ENCODE measurements around the gene DCAF11. TPM values are rescaled to one million over a fixed set of nuclear protein-coding genes. Genes with fewer than 3 reads are reported as not detected.

Gene DCAF11
- total and polyA plus RNA-seq, 2 of the 8 experiments (the other 6 are each of a cell fraction or from before 2014, with no cell fraction given): 60.4 to 63.6 TPM

DNA sequence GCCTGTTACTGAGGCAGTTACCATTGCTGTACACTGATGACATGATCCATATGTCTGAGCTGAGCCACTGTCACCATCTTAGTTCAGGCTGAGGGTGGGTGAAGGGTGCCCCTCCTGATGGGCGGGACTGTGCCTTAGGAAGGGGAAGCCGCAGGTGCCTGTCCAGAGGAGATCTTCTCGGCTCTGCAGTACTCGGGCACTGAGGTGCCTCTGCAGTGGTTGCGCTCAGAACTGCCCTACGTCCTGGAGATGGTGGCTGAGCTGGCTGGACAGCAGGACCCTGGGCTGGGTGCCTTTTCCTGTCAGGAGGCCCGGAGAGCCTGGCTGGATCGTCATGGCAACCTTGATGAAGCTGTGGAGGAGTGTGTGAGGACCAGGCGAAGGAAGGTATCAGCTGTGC, 36.4 kb downstream of the DCAF11 start:
- Histone ChIP-seq H3K27ac (ENCODE audit: low read depth, low read length) (no peak overlapping the region), H3K4ac (replicated peaks; ENCODE audit: insufficient read length, low read depth, low read length) (no peak overlapping the region), H3K79me1 (ENCODE audit: low read depth, low read length) (peaks cover 9% of the 10 kb centered on the region; the same call in 1 of the 2 replicates), H3K56ac (replicated peaks; ENCODE audit: insufficient read length, low read depth, low read length) (no peak overlapping the region), H4K5ac (ENCODE audit: insufficient read length, low read depth, low read length) (no peak overlapping the region), H3K4me3 (ENCODE audit: extremely low read depth in 1 of 4, insufficient read depth in 2 of 4, low read depth in 3 of 4, low read length in 4 of 4) (no peak overlapping the region), H2BK20ac (ENCODE audit: low read length) (no peak overlapping the region), H3K27me3 (replicated peaks in 1 of 4; ENCODE audit: control insufficient read depth in 3 of 4, extremely low read depth in 1 of 4, insufficient read depth in 3 of 4, low read length in 3 of 4) (no peaks in the 10 kb centered on the region; a peak in 1 of 7 replicates), H3K9ac (replicated peaks in 1 of 4; ENCODE audit: extremely low read depth in 1 of 4, low read depth in 3 of 4, low read length in 3 of 4) (no peak overlapping the region), H4K91ac (replicated peaks; ENCODE audit: insufficient read length, low read length) (no peak overlapping the region), H3K4me2 (ENCODE audit: insufficient read depth in 1 of 2, low read depth in 2 of 2, low read length in 2 of 2) (no peak overlapping the region), H4K8ac (ENCODE audit: extremely low read depth, insufficient read depth, low read length) (no peak overlapping the region), H3K36me3 (ENCODE audit: control insufficient read depth in 2 of 4, insufficient read depth in 4 of 4, low read length in 3 of 4) (peaks cover 25 to 46% (median 45%) of the 10 kb centered on the region in 4 experiments), H2BK5ac (ENCODE audit: low read depth, low read length) (no peak overlapping the region), H2BK120ac (replicated peaks; ENCODE audit: low read depth, low read length) (no peak overlapping the region), H2AK5ac (ENCODE audit: low read depth, low read length) (no peak overlapping the region), H2AFZ (ENCODE audit: low read length) (no peak overlapping the region), H3K79me2 (ENCODE audit: control insufficient read depth in 1 of 2, insufficient read depth in 2 of 2, low read length in 2 of 2) (peaks cover 0 to 21% of the 10 kb centered on the region in 2 experiments; a peak in 3 of 4 replicates), H4K20me1 (replicated peaks in 1 of 2; ENCODE audit: control insufficient read depth in 1 of 2, insufficient read depth in 2 of 2, low read length in 2 of 2) (peaks cover 0 to 23% of the 10 kb centered on the region in 2 experiments), H3K4me1 (replicated peaks in 1 of 4; ENCODE audit: control insufficient read depth in 3 of 4, insufficient read depth in 4 of 4, low read length in 3 of 4) (peaks cover 0 to 6% (median 3%) of the 10 kb centered on the region in 4 experiments; a peak in 4 of 7 replicates), H2BK12ac (ENCODE audit: low read depth, low read length) (no peak overlapping the region), H3K18ac (ENCODE audit: extremely low read depth, low read length) (no peak overlapping the region), H3K9me3 (ENCODE audit: insufficient read depth in 2 of 2, low read depth in 1 of 2, low read length in 1 of 2) (no peaks in the 10 kb centered on the region), H3K23ac (ENCODE audit: insufficient read length) (no peak overlapping the region), H3K23me2 (ENCODE audit: low read depth, low read length) (peaks cover 10% of the 10 kb centered on the region), H3K14ac (ENCODE audit: insufficient read length) (no peak overlapping the region), H2BK15ac (ENCODE audit: low read length) (no peak overlapping the region)
- no peak for DNase-seq (ENCODE audit: low read depth in 1 of 2, low spot score in 2 of 2)
- ChIA-PET POLR2A (ENCODE audit: partially characterized antibody) (interaction anchor here (0.6 to 9.6 kb wide), 11 partner anchors 10 to 734 kb away, joined by 3 to 86 read pairs (median 6); partner anchors contain the start of genes CHMP4A, DCAF11, EMC9 and IRF9), CTCF (ENCODE audit: partially characterized antibody) (interaction anchor here (0.6 to 3.4 kb wide), 7 partner anchors 10 to 161 kb away, joined by 3 to 26 read pairs (median 4); partner anchors contain the start of genes EMC9, IRF9 and PCK2)
- FAIRE-seq: no peak
- WGBS, 2 experiments (ENCODE audit: extremely low coverage in 1 of 2, insufficient coverage in 1 of 2, insufficient read length in 1 of 2, insufficient replicate concordance in 2 of 2, low coverage in 1 of 2, low lambda C conversion rate in 2 of 2, missing lambda C conversion rate in 1 of 2): 93% methylated on average over 9 of the region's 9 CpGs; no CpG with 5 or more reads in 1 of the 2 experiments
- TF ChIP-seq RFX5 (IDR thresholded peaks at IDR 0.05; ENCODE audit: borderline replicate concordance, low read depth, low read length): no peak
- no peak for TF ChIP-seq MAX (IDR thresholded peaks at IDR 0.05)
- no peak for TF ChIP-seq CREB1 (IDR thresholded peaks at IDR 0.05)
- TF ChIP-seq YY1 (IDR thresholded peaks at IDR 0.05; ENCODE audit: low read depth, low read length): no peak
- no peak for TF ChIP-seq POLR2A (IDR thresholded peaks at IDR 0.05; ENCODE audit: control extremely low read depth in 1 of 2, low read depth in 2 of 2, low read length in 2 of 2)
- TF ChIP-seq KDM4A (IDR thresholded peaks at IDR 0.05; ENCODE audit: low read depth, low read length, severe bottlenecking): no peak
- TF ChIP-seq SIRT6 (IDR thresholded peaks at IDR 0.05; ENCODE audit: low read length): no peak
- no peak for TF ChIP-seq CTBP2 (IDR thresholded peaks at IDR 0.05; ENCODE audit: borderline replicate concordance, insufficient read depth, insufficient read length, low read length)
- TF ChIP-seq HDAC2 (IDR thresholded peaks at IDR 0.05; ENCODE audit: borderline replicate concordance in 1 of 2, low read depth in 2 of 2, low read length in 2 of 2): no peak
- no peak for TF ChIP-seq NANOG (IDR thresholded peaks at IDR 0.05; ENCODE audit: insufficient read depth, low read depth, low read length, poor library complexity, severe bottlenecking)
- no peak for TF ChIP-seq FOSL1 (IDR thresholded peaks at IDR 0.05; ENCODE audit: insufficient read depth, low read depth, low read length)
- no peak for TF ChIP-seq ATF3 (IDR thresholded peaks at IDR 0.05; ENCODE audit: insufficient read depth, low read depth, low read length)
- TF ChIP-seq SAP30 (IDR thresholded peaks at IDR 0.05; ENCODE audit: insufficient read depth, insufficient replicate concordance, low read length): no peak

Measured in H1 (cell line).